GM12872 (cell line): Measurements from ENCODE around the gene GNA12.

Source experiments
- CTCF ChIP-seq: IDR thresholded peaks from 3 replicates; pipeline ENCODE4 v1.5.1; 2011; ENCODE audit warnings: low read depth, mild to moderate bottlenecking, low read length, moderate library complexity; ENCODE audit not compliant: insufficient read depth

GNA12 gene

GRCh38 chr7:2844153-2845033 lies at the start of gene GNA12:
Gene GNA12, minus strand, starts transcription at chr7:2844308. Its CDS starts 147 bp downstream, at chr7:2844161.
- TF ChIP-seq CTCF: no peak

- no peak for TF ChIP-seq CTCF
These were observed 49.3 kb upstream of the GNA12 start for GRCh38 chr7:2893411-2893861.

- TF ChIP-seq CTCF: no peak
These were observed 48.4 kb upstream of the GNA12 start for GRCh38 chr7:2892549-2892948.

GRCh38 chr7:2887816-2888215 lies 43.7 kb upstream of the GNA12 start:
- no peak for TF ChIP-seq CTCF

GRCh38 chr7:2886900-2887299 lies 42.8 kb upstream of the GNA12 start:
- peak; percentile 91 for TF ChIP-seq CTCF

GRCh38 chr7:2886391-2886790 lies 42.3 kb upstream of the GNA12 start:
- no peak for TF ChIP-seq CTCF

- TF ChIP-seq CTCF: no peak
These were observed 40.1 kb upstream of the GNA12 start for GRCh38 chr7:2884161-2884560.
